Colonic mucosa (tissue), 4 donors: ENCODE measurements around the gene FBLN7. TPM values are rescaled to one million over a fixed set of nuclear protein-coding genes. Genes with fewer than 3 reads are reported as not detected.

ENCODE experiments used
- DNase-seq: peaks from one replicate; pipeline ENCODE4 v3.0.0-alpha.2; 2020
- H3K27ac ChIP-seq: fragments of 200-600 bp; one replicate; pipeline ENCODE4 v1.8.0; 2021
- H3K27me3 ChIP-seq: fragments of 200-600 bp; one replicate; pipeline ENCODE4 v1.8.0; 2021
- H3K36me3 ChIP-seq: fragments of 200-600 bp; one replicate; pipeline ENCODE4 v1.8.0; 2021
- H3K4me1 ChIP-seq: fragments of 200-600 bp; one replicate; pipeline ENCODE4 v1.8.0; 2021; ENCODE audit warnings: mild to moderate bottlenecking
- H3K4me3 ChIP-seq: fragments of 200-600 bp; one replicate; pipeline ENCODE4 v1.8.0; 2021
- H3K9ac ChIP-seq, 2 donors: one replicate each; pipeline ENCODE4 v1.7.0; 2013; ENCODE audit warnings: control low read depth in 2 of 2, low read depth in 2 of 2, low read length in 2 of 2
- H3K9me3 ChIP-seq: fragments of 200-600 bp; one replicate; pipeline ENCODE4 v1.8.0; 2021
- intact Hi-C: fragments of 100-400 bp; cut with DNase I; formaldehyde crosslinking; loops from one replicate; pipeline ENCODE4 v1.14.1; 2022
- total RNA-seq, 2 donors: library from RNA; stranded (reverse); fragmentation: NEBNext Ultra II Directional in 1 of 2; extraction: Animal tissue kit (Norgen Biotek cat#: 25700) in 1 of 2; gene quantifications; one replicate each; pipeline ENCODE4 v1.2.1, GENCODE V29; 2021
- TF ChIP-seq, protein P1 (sequence below): fragments of 200-600 bp; IDR thresholded peaks from one replicate; pipeline ENCODE4 v1.8.0; 2022; ENCODE audit warnings: antibody characterized with exemption, mild to moderate bottlenecking
- donor health status: healthy.
- donor health status: DM: no; HTN: no; CAD: no.
- donor health status: DM: no; HTN: no; CAD: no.

Gene FBLN7, protein sequence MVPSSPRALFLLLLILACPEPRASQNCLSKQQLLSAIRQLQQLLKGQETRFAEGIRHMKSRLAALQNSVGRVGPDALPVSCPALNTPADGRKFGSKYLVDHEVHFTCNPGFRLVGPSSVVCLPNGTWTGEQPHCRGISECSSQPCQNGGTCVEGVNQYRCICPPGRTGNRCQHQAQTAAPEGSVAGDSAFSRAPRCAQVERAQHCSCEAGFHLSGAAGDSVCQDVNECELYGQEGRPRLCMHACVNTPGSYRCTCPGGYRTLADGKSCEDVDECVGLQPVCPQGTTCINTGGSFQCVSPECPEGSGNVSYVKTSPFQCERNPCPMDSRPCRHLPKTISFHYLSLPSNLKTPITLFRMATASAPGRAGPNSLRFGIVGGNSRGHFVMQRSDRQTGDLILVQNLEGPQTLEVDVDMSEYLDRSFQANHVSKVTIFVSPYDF
- total RNA-seq, result under 1 TPM; 0.10 to 0.66 TPM

DNA sequence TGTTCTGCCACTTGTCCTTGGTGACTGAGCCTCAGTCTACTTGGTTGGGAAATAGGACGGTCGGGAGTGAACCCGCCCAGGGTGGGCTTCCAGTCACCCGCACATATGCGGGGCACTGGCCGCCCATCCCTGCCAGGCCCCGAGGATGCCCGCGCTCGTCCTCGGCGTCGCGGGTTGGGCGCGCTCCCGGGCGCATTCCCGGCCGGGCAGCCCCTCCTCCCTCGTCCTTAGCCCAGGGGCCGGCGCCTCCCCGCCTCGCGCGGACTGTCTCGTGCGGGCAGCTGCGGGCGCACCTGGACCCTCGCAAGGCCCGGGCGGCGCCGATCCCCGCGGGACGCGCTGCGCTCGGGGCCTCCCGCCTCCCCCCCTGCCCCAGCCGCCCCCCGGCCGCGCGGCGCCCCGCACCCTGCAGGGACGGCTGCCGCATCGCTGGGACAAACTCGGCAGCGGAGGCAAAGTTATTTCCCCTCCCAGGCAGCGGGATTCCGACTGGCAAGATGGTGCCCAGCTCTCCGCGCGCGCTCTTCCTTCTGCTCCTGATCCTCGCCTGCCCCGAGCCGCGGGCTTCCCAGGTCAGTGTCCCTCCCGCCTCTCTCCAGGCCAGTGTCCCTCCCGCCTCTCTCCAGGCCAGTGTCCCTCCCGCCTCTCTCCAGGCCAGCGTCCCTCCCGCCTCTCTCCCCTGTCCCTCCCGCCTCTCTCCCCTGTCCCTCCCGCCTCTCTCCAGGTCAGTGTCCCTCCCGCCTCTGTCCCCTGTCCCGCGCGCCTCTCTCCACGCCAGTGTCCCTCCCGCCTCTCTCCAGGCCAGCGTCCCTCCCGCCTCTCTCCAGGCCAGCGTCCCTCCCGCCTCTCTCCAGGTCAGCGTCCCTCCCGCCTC, at the start of gene FBLN7:
Gene FBLN7 (plus strand): TSS at position 227 of the 874 bp plus-strand sequence. CDS start 271 bp downstream, at position 498.
- DNase-seq, result no peak
- Histone ChIP-seq H3K9ac (peak within 1 kb of the TSS; percentile 1 to 55), H3K4me3 (peak within 1 kb of the TSS; percentile 48), H3K27ac (no peak within 1 kb of the TSS), H3K9me3 (no peaks in the 10 kb centered on the region), H3K36me3 (no peaks in the 10 kb centered on the region), H3K4me1 (no peaks in the 10 kb centered on the region), H3K27me3 (peaks cover 10% of the 10 kb centered on the region)
- TF ChIP-seq, protein P1, sequence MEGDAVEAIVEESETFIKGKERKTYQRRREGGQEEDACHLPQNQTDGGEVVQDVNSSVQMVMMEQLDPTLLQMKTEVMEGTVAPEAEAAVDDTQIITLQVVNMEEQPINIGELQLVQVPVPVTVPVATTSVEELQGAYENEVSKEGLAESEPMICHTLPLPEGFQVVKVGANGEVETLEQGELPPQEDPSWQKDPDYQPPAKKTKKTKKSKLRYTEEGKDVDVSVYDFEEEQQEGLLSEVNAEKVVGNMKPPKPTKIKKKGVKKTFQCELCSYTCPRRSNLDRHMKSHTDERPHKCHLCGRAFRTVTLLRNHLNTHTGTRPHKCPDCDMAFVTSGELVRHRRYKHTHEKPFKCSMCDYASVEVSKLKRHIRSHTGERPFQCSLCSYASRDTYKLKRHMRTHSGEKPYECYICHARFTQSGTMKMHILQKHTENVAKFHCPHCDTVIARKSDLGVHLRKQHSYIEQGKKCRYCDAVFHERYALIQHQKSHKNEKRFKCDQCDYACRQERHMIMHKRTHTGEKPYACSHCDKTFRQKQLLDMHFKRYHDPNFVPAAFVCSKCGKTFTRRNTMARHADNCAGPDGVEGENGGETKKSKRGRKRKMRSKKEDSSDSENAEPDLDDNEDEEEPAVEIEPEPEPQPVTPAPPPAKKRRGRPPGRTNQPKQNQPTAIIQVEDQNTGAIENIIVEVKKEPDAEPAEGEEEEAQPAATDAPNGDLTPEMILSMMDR, result no peak
- intact Hi-C loops, result no loop called here

DNA sequence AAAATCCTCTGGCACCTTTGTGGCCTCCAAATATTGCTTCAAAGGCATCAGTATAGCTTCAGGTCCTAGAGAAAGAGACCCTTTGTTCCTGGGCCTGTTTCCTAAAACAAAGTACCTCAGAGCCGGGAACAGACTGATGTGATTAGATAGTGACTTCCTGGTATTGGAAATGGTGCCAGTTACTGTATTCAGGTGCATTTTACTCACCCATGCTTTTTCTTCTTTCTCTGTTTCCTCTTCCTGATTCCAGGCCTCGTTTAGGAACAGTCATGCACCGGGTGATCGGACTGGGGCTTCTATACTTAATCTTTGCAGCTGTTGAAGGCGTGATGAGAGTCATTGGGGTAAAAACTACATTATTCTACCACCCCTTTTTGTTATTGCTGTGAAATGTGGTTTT, 48.8 kb upstream of the FBLN7 start:
- TF ChIP-seq, protein P1, result no peak
- H3K4me3 ChIP-seq, result no peak overlapping the region
- no peaks in the 10 kb centered on the region for H3K4me1 ChIP-seq
- no peak for DNase-seq
- H3K9ac ChIP-seq, result no peak overlapping the region
- H3K9me3 ChIP-seq, result no peaks in the 10 kb centered on the region
- intact Hi-C loops, result no loop called here
- peaks cover 12% of the 10 kb centered on the region for H3K36me3 ChIP-seq
- H3K27ac ChIP-seq, result no peak overlapping the region
- no peaks in the 10 kb centered on the region for H3K27me3 ChIP-seq

DNA sequence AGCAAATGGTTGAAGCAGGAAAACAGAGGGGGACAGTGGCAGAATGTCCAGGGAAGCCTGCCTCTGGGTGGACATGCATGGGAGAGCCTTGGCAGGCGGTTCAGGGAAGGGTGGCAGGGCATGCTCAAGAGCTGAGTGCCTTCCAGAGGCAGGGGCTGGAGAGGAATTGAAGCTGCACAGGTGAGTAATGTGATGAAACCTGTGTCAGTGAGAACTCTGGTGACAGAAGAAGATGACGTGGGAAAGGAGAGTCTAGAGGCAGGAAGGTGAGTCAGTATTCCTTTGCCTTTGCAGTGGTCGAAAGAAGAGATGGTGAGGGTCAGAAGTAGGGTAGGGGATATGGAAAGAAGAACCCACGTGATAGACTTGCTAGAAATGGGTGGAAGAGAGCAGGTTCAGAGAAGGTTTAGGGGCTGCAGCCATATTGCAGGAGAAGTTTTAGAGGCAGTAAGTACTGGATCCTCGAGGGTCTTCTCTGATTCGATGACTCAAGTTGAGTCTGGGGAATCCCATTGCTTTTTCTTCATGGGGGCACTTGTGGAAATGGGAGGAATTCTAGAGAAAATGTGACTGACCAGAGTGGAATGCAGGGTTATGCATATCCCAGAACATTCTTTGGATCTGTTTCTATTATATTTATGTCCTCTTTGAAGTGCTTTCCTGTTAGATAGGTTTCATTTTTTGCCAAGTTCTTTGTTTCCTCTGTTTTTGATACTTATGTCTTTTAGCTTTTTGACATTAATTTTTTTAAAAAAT, 45.7 kb upstream of the FBLN7 start:
- Histone ChIP-seq H3K9me3 (no peaks in the 10 kb centered on the region), H3K9ac (no peak overlapping the region), H3K36me3 (peaks cover 12% of the 10 kb centered on the region), H3K27ac (no peak overlapping the region), H3K4me1 (no peaks in the 10 kb centered on the region), H3K4me3 (no peak overlapping the region), H3K27me3 (no peaks in the 10 kb centered on the region)
- intact Hi-C loops, result no loop called here
- no peak for DNase-seq
- TF ChIP-seq, protein P1, result no peak

DNA sequence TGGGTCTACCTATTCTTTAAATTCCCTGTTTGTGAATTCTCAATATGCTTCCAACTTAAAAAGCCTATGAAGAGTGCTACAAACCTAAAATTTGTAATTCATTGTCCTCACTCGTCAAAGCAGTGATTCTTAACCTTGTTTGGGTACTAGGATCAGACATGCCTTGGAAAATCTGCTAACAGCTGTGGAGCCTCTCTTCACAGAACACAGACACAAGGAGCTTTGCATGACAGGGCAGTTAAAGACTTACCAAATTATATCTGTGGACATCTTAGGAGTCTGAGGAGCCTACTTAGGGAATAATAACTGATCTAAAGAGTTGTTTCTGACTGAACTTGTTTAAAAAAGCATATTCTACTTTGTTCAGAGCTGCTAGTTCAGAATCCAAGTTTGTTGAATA, 45.0 kb upstream of the FBLN7 start:
- intact Hi-C loops, result no loop called here
- H3K9me3 ChIP-seq, result no peaks in the 10 kb centered on the region
- no peak overlapping the region for H3K4me3 ChIP-seq
- H3K27ac ChIP-seq, result no peak overlapping the region
- TF ChIP-seq, protein P1, result no peak
- H3K4me1 ChIP-seq, result no peaks in the 10 kb centered on the region
- H3K9ac ChIP-seq, result no peak overlapping the region
- H3K27me3 ChIP-seq, result no peaks in the 10 kb centered on the region
- H3K36me3 ChIP-seq, result peaks cover 7% of the 10 kb centered on the region
- DNase-seq, result no peak

DNA sequence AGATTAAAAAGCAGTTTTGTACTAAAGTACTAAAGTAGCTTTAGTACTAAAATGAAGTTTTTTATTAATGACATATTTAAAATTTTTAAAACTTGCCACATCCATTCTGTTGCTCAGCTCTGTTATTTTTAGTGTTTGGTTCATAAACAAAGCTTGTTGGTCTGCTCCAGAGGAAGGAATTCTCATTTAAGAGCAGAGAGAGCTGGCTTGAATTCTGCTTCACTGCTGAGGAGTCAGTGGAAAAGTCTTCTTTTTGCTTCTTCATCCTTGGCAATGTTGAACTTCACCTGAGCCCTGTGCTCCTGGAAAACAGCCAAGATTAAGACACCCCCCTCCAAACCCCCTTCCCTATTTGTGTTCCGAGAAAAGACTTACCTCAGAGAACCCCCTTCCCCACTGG, 42.5 kb upstream of the FBLN7 start:
- H3K27me3 ChIP-seq, result no peaks in the 10 kb centered on the region
- no peaks in the 10 kb centered on the region for H3K4me1 ChIP-seq
- no peak overlapping the region for H3K4me3 ChIP-seq
- H3K27ac ChIP-seq, result no peak overlapping the region
- H3K36me3 ChIP-seq, result peaks cover 9% of the 10 kb centered on the region
- no peak overlapping the region for H3K9ac ChIP-seq
- intact Hi-C loops, result no loop called here
- no peak for DNase-seq
- no peaks in the 10 kb centered on the region for H3K9me3 ChIP-seq
- TF ChIP-seq, protein P1, result no peak
